GM13977 (cell line): ENCODE results near the gene SLC6A12.

Experiments
- DNase-seq: peaks from one replicate; pipeline ENCODE4 v3.0.0; 2012; ENCODE audit warnings: low spot score
- in situ Hi-C: fragments of 300-500 bp; cut with MboI; formaldehyde crosslinking; loops from one replicate; pipeline ENCODE4 v1.12.0; 2022; ENCODE audit warnings: low sequenced_read_pairs, low pct_unique_long_range_greater_than_20kb, mixed read lengths, inconsistent platforms; ENCODE audit not compliant: unreplicated experiment
- TF ChIP-seq, protein P1 (sequence below): IDR thresholded peaks from 2 replicates; pipeline ENCODE4 v1.5.1; 2012; ENCODE audit warnings: mild to moderate bottlenecking, control low read depth; ENCODE audit not compliant: insufficient read depth; ENCODE audit errors: extremely low read depth, missing control alignments

SLC6A12 gene

DNA sequence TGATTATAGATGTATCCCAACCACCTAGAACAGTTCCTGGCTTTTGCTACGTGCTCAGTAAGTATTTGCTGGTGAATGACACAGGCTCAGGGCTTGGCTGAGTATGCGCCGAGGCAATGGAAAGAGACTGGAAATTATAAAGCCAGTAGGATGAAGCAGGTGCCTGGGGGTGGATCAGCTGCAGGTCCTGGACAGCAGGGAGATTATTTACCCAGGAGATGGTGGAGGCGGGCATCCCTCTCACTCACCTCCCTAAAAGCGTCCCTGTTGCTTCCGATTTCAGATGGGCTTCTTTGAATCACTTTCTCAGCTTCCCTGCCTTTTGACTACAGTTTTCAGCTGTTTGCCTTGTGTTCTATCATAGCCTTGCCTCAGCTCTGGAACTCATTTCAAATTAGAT is 42.3 kb upstream of the SLC6A12 start:
- TF ChIP-seq, protein P1, sequence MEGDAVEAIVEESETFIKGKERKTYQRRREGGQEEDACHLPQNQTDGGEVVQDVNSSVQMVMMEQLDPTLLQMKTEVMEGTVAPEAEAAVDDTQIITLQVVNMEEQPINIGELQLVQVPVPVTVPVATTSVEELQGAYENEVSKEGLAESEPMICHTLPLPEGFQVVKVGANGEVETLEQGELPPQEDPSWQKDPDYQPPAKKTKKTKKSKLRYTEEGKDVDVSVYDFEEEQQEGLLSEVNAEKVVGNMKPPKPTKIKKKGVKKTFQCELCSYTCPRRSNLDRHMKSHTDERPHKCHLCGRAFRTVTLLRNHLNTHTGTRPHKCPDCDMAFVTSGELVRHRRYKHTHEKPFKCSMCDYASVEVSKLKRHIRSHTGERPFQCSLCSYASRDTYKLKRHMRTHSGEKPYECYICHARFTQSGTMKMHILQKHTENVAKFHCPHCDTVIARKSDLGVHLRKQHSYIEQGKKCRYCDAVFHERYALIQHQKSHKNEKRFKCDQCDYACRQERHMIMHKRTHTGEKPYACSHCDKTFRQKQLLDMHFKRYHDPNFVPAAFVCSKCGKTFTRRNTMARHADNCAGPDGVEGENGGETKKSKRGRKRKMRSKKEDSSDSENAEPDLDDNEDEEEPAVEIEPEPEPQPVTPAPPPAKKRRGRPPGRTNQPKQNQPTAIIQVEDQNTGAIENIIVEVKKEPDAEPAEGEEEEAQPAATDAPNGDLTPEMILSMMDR: no peak
- in situ Hi-C loops: no loop called here
- no peak for DNase-seq

DNA sequence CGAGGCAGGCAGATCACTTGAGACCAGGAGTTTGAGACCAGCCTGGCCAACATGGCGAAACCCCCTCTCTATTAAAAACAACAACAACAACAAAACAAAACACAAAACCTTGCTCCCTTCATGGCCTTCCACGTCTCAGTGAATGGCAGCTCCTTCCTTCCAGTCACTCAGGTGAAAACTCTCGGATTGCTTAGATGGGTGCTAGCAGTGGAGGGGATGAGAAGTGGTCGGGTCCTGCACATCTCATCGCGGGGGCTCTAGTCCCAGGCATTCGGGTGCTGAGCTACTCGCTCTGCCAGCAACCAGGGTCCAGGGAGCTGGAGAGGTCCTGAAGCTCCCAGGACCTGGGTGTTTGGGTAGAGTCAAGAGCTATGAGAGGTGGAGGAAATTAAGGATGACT is 41.0 kb upstream of the SLC6A12 start:
- in situ Hi-C loops: no loop called here
- DNase-seq: no peak
- TF ChIP-seq, protein P1: no peak

DNA sequence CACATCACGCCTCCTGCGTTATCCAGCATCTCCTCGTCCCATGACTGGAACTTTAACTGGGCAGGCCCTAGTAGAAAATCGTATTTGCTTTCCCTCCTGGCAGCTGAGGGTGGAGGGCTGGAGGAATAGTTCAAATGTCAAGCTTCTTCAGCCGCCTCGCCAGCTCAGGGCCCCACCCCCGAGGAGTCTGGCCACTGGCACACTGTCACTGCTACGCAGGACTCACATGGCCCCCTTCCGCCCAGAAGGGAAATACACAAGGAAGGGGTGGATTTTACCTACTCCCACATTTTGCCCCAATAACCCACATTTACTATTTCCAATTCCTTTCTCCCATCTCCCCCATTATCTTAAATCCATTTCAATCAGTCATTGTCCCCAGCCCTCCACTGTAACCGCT is 40.1 kb upstream of the SLC6A12 start:
- TF ChIP-seq, protein P1: no peak
- in situ Hi-C loops: no loop called here
- no peak for DNase-seq

DNA sequence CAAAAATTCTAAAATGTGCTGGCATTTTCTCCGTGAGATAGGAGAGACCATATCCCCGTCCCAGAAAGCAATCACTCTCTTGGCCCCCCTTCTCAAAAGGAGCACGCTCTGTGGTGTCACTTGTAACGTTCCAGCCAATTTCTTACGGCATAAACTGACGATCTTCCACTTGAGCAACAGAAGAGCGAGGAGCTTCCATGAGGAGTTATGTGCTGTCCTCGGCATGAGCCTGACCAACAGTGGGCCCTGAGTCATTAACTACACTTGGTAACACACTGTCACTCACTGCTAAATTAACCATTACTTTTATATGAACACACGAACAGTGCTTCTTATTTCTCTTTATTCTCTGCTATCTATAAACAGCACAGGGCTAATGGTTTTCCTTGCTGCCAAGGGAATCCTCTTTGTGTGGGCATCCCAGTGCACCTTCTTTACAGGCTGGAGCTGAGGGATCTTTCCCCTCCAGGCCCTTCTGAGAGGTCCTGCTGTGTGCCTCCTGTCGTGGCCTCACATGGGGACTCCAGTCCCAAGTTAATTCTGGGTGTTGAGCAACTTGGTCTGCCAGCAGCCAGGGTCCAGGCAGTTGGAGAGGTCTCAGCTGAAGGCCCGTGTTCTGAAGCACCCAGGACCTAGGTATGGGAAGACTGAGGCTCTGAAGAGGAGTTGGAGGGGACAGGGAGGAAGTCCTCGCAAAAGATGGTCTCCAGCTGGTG is 39.3 kb upstream of the SLC6A12 start:
- in situ Hi-C loops: no loop called here
- TF ChIP-seq, protein P1: no peak
- no peak for DNase-seq

DNA sequence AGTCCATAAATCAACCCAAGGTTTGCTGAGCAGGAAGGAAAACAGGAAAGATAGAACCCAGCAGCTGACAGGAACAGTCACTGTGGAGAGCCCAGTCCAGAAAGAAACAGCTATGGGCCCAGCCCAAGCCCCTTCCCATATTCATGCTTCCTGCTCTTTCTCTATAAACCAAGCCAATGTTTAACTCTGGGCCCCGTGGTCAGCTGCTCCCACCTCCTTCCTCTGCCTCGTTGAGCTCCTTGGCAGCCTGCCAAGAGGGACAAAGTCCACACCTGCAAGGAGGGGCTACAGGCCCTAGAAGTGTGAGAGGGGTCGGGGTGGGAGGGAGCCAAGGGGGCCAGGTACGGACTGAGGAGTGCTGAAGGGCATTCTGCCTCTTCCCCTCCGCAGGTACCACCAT is 38.7 kb upstream of the SLC6A12 start:
- in situ Hi-C loops: no loop called here
- DNase-seq: no peak
- TF ChIP-seq, protein P1: no peak

DNA sequence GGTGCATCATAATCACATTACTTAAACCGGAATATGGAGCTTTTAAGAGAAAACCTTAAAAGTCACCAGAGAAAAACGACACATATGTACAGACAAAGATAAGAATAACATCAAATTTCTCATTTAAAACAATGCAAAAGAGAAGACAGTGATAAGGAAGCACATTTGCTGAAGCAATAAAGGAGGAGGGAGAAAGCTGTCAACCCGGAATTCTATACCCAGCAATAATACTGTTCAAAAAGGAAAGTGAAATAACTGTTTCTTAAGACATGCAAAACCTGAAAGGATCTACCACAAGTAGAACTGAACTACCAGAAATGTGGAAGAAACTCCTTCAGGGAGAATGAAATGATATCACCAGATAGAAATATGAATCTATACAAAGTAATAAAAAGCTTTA is 33.3 kb upstream of the SLC6A12 start:
- TF ChIP-seq, protein P1: no peak
- in situ Hi-C loops: no loop called here
- no peak for DNase-seq

DNA sequence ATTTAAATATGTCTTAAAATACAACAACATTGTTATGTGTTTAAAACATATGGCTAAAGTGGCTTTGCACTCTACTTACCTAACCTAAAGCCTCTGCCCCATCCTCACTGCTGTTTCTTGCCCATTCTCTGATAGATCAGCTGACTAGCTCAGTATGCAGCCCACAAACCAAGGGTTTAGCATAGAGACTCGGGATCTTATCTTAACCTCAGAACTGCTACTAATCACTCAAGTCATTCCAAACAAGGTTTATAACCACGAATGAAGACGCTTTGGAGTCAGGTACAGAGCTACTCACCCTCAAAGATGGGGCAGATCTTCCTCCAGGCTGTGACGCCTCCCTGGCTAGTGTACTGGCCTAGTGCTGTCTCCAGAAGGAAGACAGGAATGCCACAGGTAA is 29.4 kb upstream of the SLC6A12 start:
- in situ Hi-C loops: no loop called here
- DNase-seq: no peak
- TF ChIP-seq, protein P1: no peak
